Ovary (tissue), 9 donors: Measurements from ENCODE around the gene IQGAP1. TPM values are rescaled to one million over a fixed set of nuclear protein-coding genes. Genes with fewer than 3 reads are reported as not detected.
"Not testable (repeated sequence)": the region's sequence is repeated elsewhere in the genome, so short reads cannot be mapped to it uniquely, and the experiment has no call there.

ENCODE experiments used
- DNase-seq, 5 donors: peaks; one replicate each; pipeline ENCODE4 v3.0.0-alpha.2; 2019 to 2020
- H3K27ac ChIP-seq, 2 donors: fragments of 200-600 bp; one replicate each; pipeline versions ENCODE4 v1.5.1 to v1.8.0; 2019 to 2022
- H3K27me3 ChIP-seq: fragments of 200-600 bp; one replicate; pipeline ENCODE4 v1.8.0; 2022
- H3K36me3 ChIP-seq: fragments of 200-600 bp; sonication (generic); one replicate; pipeline ENCODE4 v1.5.1; 2019
- H3K4me1 ChIP-seq: one replicate; pipeline ENCODE4 v1.8.1; 2013; ENCODE audit warnings: mild to moderate bottlenecking, moderate library complexity; ENCODE audit not compliant: insufficient read depth
- H3K4me3 ChIP-seq: fragments of 200-600 bp; sonication (generic); one replicate; pipeline ENCODE4 v1.5.1; 2017
- H3K9me3 ChIP-seq, 2 donors: fragments of 200-600 bp in 1 of 2; sonication (generic) in 1 of 2; one replicate each; pipeline versions ENCODE4 v1.5.1 to v1.8.1; 2013 to 2019; ENCODE audit warnings: mild to moderate bottlenecking in 1 of 2, moderate library complexity in 1 of 2
- EP300 ChIP-seq: sonication (generic); formaldehyde crosslinking; IDR thresholded peaks from one replicate; pipeline ENCODE4 v1.6.1; 2017; ENCODE audit warnings: antibody characterized with exemption
- POLR2A ChIP-seq: fragments of 450-650 bp; IDR thresholded peaks from one replicate; pipeline ENCODE4 v1.6.1; 2017; ENCODE audit warnings: antibody characterized with exemption, mild to moderate bottlenecking, moderate library complexity
- WGBS, 3 donors: extraction: QIAGEN DNeasy Blood & Tissue Kit in 1 of 3; methylation state at CpG; one replicate each; pipeline versions ENCODE4 v1.1.5 to v1.1.7; 2013 to 2017; 5-methylcytosine and 5-hydroxymethylcytosine counted together
- intact Hi-C, 4 donors: fragments of 100-400 bp; cut with DNase I; formaldehyde crosslinking; loops; one replicate each; pipeline versions ENCODE4 v1.11.0 to v1.15.1; 2022 to 2023
- polyA plus RNA-seq, 2 donors: library from polyadenylated mRNA; stranded (reverse); fragments of 200-250 nt in 1 of 2; fragments of 350-450 nt in 1 of 2; fragmentation: Illumina TruSeq in 1 of 2; extraction: RNeasy Lipid Tissue Mini Kit (QIAGEN cat#74804) in 1 of 2; gene quantifications; one replicate each; pipeline ENCODE4 v1.2.3, GENCODE V29; 2013 to 2014
- total RNA-seq, 7 donors: library from RNA; depleted of rRNA in 2 of 7; stranded (reverse); fragments of >200 nt in 2 of 7; fragmentation: NEBNext Ultra II Directional in 3 of 7; extraction: Animal tissue kit (Norgen Biotek cat#: 25700) in 3 of 7; gene quantifications; one replicate each; pipeline versions ENCODE4 v1.1.0 to v1.2.4, GENCODE V29; 2016 to 2023
- TF ChIP-seq, protein P1 (sequence below), 3 donors: fragments of 450-650 bp in 2 of 3; fragments of 200-600 bp in 1 of 3; IDR thresholded peaks; one replicate each; pipeline versions ENCODE4 v1.5.1 to v1.8.0; 2016 to 2022; ENCODE audit warnings: antibody characterized with exemption in 3 of 3, mild to moderate bottlenecking in 1 of 3
- donor health status: DM: no; HTN: no; CAD: no; lungs with moderate emphysema.
- donor health status: DM: no; HTN: no; CAD: no.
- donor health status: Bipolar disorder and iron deficiency.
- donor health status: DM: yes; HTN: yes; CAD: no.
- donor health status: DM: no; HTN: no; CAD: no.
- donor health status: DM: yes; HTN: yes; CAD: no.

IQGAP1 gene
- total and polyA plus RNA-seq, 9 donors: 68.1 to 173 (median 108) TPM

DNA sequence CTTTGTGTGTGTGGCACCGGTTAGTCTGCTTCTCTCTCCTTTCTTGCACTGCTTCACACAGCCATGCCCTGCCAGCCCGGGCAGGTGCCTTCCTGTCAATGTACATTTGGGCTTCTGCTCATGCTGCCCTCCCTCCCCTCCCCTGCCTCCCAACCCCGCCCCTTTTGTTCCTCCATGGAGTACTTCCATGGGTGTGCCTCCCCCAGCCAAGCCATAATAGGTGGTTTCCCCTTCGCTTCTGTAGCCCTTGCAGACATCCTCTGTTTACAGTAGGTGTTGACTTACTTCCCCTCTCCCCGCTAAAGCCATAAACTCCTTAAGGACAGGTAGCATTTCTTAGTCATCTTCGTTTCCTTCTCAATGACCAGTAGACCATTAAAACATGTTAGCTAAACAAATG, 109.9 kb downstream of the IQGAP1 start:
- Histone ChIP-seq H3K4me1 (no peaks in the 10 kb centered on the region), H3K27ac (no peak overlapping the region), H3K36me3 (no peaks in the 10 kb centered on the region), H3K9me3 (no peaks in the 10 kb centered on the region), H3K27me3 (no peaks in the 10 kb centered on the region), H3K4me3 (no peak overlapping the region)
- WGBS, 3 donors: 86 to 89% (median 88%) methylated on average over 6 of the region's 6 CpGs
- no peak for DNase-seq
- TF ChIP-seq EP300 (no peak), POLR2A (no peak)
- TF ChIP-seq, protein P1, sequence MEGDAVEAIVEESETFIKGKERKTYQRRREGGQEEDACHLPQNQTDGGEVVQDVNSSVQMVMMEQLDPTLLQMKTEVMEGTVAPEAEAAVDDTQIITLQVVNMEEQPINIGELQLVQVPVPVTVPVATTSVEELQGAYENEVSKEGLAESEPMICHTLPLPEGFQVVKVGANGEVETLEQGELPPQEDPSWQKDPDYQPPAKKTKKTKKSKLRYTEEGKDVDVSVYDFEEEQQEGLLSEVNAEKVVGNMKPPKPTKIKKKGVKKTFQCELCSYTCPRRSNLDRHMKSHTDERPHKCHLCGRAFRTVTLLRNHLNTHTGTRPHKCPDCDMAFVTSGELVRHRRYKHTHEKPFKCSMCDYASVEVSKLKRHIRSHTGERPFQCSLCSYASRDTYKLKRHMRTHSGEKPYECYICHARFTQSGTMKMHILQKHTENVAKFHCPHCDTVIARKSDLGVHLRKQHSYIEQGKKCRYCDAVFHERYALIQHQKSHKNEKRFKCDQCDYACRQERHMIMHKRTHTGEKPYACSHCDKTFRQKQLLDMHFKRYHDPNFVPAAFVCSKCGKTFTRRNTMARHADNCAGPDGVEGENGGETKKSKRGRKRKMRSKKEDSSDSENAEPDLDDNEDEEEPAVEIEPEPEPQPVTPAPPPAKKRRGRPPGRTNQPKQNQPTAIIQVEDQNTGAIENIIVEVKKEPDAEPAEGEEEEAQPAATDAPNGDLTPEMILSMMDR (IDR thresholded peaks at IDR 0.05): no peak
- intact Hi-C loops: no loop called here

DNA sequence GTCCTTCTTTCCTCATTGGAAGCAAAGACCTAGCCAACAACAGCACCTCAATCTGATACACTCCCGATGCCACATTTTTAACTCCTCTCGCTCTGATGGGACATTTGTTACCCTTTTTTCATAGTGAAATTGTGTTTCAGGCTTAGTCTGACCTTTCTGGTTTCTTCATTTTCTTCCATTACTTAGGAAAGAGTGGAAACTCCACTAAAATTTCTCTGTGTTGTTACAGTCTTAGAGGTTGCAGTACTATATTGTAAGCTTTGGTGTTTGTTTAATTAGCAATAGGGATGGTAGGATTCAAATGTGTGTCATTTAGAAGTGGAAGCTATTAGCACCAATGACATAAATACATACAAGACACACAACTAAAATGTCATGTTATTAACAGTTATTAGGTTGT, 112.1 kb downstream of the IQGAP1 start:
- no peak for DNase-seq
- H3K4me3 ChIP-seq: no peak overlapping the region
- H3K27ac ChIP-seq: no peak overlapping the region
- no peaks in the 10 kb centered on the region for H3K4me1 ChIP-seq
- H3K36me3 ChIP-seq: no peaks in the 10 kb centered on the region
- WGBS, 3 donors: 73 to 86% (median 79%) methylated on average over 2 of the region's 2 CpGs
- no peaks in the 10 kb centered on the region for H3K9me3 ChIP-seq
- intact Hi-C loops: no loop called here
- H3K27me3 ChIP-seq: no peaks in the 10 kb centered on the region
- no peak for TF ChIP-seq POLR2A
- TF ChIP-seq EP300: no peak
- TF ChIP-seq, protein P1 (IDR thresholded peaks at IDR 0.05): no peak

DNA sequence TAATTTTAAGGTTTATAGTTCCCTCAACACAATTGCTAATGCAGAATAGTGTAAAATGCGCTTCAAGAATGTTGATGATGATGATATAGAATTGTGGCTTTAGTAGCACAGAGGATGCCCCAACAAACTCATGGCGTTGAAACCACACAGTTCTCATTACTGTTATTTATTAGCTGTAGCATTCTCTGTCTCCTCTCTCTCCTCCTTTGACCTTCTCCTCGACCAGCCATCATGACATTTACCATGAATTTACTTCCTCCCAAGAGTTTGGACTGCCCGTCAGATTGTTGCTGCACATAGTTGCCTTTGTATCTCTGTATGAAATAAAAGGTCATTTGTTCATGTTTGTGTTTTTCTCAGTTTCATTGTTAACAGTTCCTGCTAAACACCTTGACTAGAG, 113.9 kb downstream of the IQGAP1 start:
- Histone ChIP-seq H3K4me3 (no peak overlapping the region), H3K4me1 (no peaks in the 10 kb centered on the region), H3K27ac (no peak overlapping the region), H3K9me3 (no peaks in the 10 kb centered on the region), H3K36me3 (no peaks in the 10 kb centered on the region), H3K27me3 (no peaks in the 10 kb centered on the region)
- 58 to 78% (median 65%) methylated on average over 4 of the region's 4 CpGs for WGBS, 3 donors
- DNase-seq: no peak
- intact Hi-C loops: no loop called here
- no peak for TF ChIP-seq EP300
- TF ChIP-seq, protein P1 (IDR thresholded peaks at IDR 0.05): no peak
- TF ChIP-seq POLR2A: no peak

DNA sequence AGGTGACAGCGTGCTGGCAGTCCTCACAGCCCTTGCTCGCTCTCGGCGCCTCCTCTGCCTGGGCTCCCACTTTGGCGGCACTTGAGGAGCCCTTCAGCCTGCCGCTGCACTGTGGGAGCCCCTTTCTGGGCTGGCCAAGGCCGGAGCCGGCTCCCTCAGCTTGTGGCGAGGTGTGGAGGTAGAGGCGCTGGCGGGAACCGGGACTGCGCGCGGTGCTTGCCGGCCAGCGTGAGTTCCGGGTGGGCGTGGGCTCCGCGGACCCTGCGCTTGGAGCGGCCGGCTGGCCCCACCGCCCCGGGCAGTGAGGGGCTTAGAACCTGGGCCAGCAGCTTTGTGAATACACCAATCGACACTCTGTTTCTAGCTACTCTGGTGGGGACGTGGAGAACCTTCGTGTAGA, 122.7 kb downstream of the IQGAP1 start:
- not testable (repeated sequence) for H3K4me1 ChIP-seq, DNase-seq, H3K9me3 ChIP-seq, H3K27me3 ChIP-seq, H3K27ac ChIP-seq, H3K4me3 ChIP-seq, H3K36me3 ChIP-seq
- 95 to 98% (median 95%) methylated on average over 26 to 29 of the region's 29 CpGs for WGBS, 3 donors
- intact Hi-C loops: loop anchor here in 1 of 4 donors (10.0 kb wide), 1 partner anchor 184 kb away; no protein-coding TSS in a partner anchor

DNA sequence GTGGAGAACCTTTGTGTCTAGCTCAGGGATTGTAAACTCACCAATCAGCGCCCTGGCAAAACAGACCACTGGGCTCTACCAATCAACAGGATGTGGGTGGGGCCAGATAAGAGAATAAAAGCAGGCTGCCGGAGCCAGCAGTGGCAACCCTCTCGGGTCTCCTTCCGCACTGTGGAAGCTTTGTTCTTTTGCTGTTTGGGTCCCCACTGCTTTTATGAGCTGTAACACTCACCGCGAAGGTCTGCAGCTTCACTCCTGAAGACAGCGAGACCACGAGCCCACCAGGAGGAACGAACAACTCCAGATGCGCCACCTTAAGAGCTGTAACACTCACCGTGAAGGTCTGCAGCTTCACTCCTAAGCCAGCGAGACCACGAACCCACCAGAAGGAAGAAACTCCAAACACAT, 123.2 kb downstream of the IQGAP1 start:
- intact Hi-C loops: loop anchor here in 1 of 4 donors (10.0 kb wide), 1 partner anchor 184 kb away; no protein-coding TSS in a partner anchor
- not testable (repeated sequence) for H3K4me3 ChIP-seq, H3K4me1 ChIP-seq, DNase-seq, H3K9me3 ChIP-seq, H3K27ac ChIP-seq, H3K36me3 ChIP-seq, H3K27me3 ChIP-seq
- WGBS, 3 donors: 92 to 95% (median 95%) methylated on average over 13 of the region's 13 CpGs
